K562 (cell line): Measurements from ENCODE around the gene B3GALT6. TPM values are rescaled to one million over a fixed set of nuclear protein-coding genes. Genes with fewer than 3 reads are reported as not detected.

Experiments used
- BCOR ChIP-seq: fragments of 450-650 bp; IDR thresholded peaks from 2 replicates; pipeline ENCODE4 v1.6.1; 2016
- C11orf30 ChIP-seq: fragments of 450-650 bp; IDR thresholded peaks from 2 replicates; pipeline ENCODE4 v1.6.1; 2016; ENCODE audit warnings: low read depth, mild to moderate bottlenecking
- CAMTA2 ChIP-seq: fragments of 250-450 bp; sonication (Bioruptor Pico); conservative IDR thresholded peaks from 2 replicates; pipeline ENCODE4 v1.5.1; 2022
- E2F1 ChIP-seq: sonication (generic); formaldehyde crosslinking; IDR thresholded peaks from 2 replicates; pipeline ENCODE4 v1.8.1; 2023; ENCODE audit warnings: mild to moderate bottlenecking, missing genetic modification reagents, moderate library complexity
- ERF ChIP-seq: fragments of 450-650 bp; formaldehyde crosslinking; IDR thresholded peaks from 2 replicates; pipeline ENCODE4 v1.4.0; 2020; ENCODE audit warnings: mild to moderate bottlenecking, mixed read lengths
- EZH2 ChIP-seq: IDR thresholded peaks from 2 replicates; pipeline ENCODE4 v1.6.1; 2012; ENCODE audit warnings: low read depth, mild to moderate bottlenecking, inconsistent platforms, low read length, borderline replicate concordance
- GATAD2A ChIP-seq: fragments of 450-650 bp; IDR thresholded peaks from 2 replicates; pipeline ENCODE4 v1.6.1; 2017
- HCFC1 ChIP-seq: IDR thresholded peaks from 2 replicates; pipeline ENCODE4 v1.6.1; 2012; ENCODE audit warnings: low read depth, low read length, improper control_type of control experiment
- HMG20A ChIP-seq: fragments of 450-650 bp; formaldehyde crosslinking; conservative IDR thresholded peaks from 2 replicates; pipeline ENCODE4 v1.4.0; 2020; ENCODE audit warnings: mild to moderate bottlenecking, mixed read lengths
- ILK ChIP-seq: fragments of 450-650 bp; IDR thresholded peaks from 2 replicates; pipeline ENCODE4 v1.6.1; 2016; ENCODE audit warnings: missing genetic modification characterization, low read depth, mild to moderate bottlenecking, missing compliant biosample characterization, moderate library complexity, borderline replicate concordance
- KLF13 ChIP-seq: fragments of 450-650 bp; IDR thresholded peaks from 2 replicates; pipeline ENCODE4 v1.6.1; 2016; ENCODE audit warnings: missing genetic modification characterization, low read depth, mild to moderate bottlenecking, missing compliant biosample characterization, moderate library complexity, borderline replicate concordance
- NR2F6 ChIP-seq: fragments of 450-650 bp; formaldehyde crosslinking; IDR thresholded peaks from 2 replicates; pipeline ENCODE4 v1.4.0; 2020; ENCODE audit warnings: mild to moderate bottlenecking
- PRMT5 ChIP-seq: sonication (generic); formaldehyde crosslinking; IDR thresholded peaks from 2 replicates; pipeline ENCODE4 v1.5.0; 2020; ENCODE audit warnings: missing genetic modification reagents
- PYGO2 ChIP-seq: fragments of 450-650 bp; IDR thresholded peaks from 2 replicates; pipeline ENCODE4 v1.6.1; 2016; ENCODE audit warnings: mild to moderate bottlenecking, missing genetic modification characterization, moderate library complexity, missing compliant biosample characterization
- RBM17 ChIP-seq: fragments of 200-400 bp; formaldehyde crosslinking; IDR thresholded peaks from 2 replicates; pipeline ENCODE4 v1.6.1; 2017; ENCODE audit warnings: low read depth, mild to moderate bottlenecking, low read length, borderline replicate concordance
- ZFP30 ChIP-seq: fragments of 250-450 bp; sonication (Bioruptor Pico); IDR thresholded peaks from 2 replicates; pipeline ENCODE4 v1.8.0; 2022; ENCODE audit warnings: moderate library complexity, mild to moderate bottlenecking, inconsistent platforms, borderline replicate concordance
- ZNF121 ChIP-seq: sonication (generic); formaldehyde crosslinking; conservative IDR thresholded peaks from 2 replicates; pipeline ENCODE4 v1.8.0; 2022; ENCODE audit warnings: missing genetic modification reagents
- ZNF274 ChIP-seq: IDR thresholded peaks from 2 replicates; pipeline ENCODE4 v1.6.1; 2011; ENCODE audit warnings: low read depth, mild to moderate bottlenecking, low read length, moderate library complexity, borderline replicate concordance
- ZNF277 ChIP-seq: fragments of 250-450 bp; sonication (Bioruptor Pico); IDR thresholded peaks from 2 replicates; pipeline ENCODE4 v1.8.0; 2022; ENCODE audit warnings: inconsistent platforms, mild to moderate bottlenecking, moderate library complexity, borderline replicate concordance
- polyA plus RNA-seq, 8 experiments: library from polyadenylated mRNA; depleted of rRNA in 4 of 8; stranded (reverse) in 5 of 8; unstranded in 3 of 8; fragments of >200 nt; fragmentation: Nextera tagmentation in 2 of 8; fragmentation: Illumina TruSeq in 1 of 8; extraction: Ambion mirVana in 2 of 8; extraction: Trizol in 1 of 8; gene quantifications; 2 replicates each; pipeline versions ENCODE4 v1.2.1 to v1.2.3, GENCODE V29; 2011 to 2014; ENCODE audit warnings: inconsistent platforms in 1 of 8, missing spikeins in 1 of 8
- total RNA-seq, 7 experiments: library from RNA; depleted of rRNA in 6 of 7; stranded (reverse); fragments of >200 nt in 6 of 7; fragmentation: Illumina TruSeq in 2 of 7; extraction: Trizol in 2 of 7; gene quantifications; 2 replicates each; pipeline versions ENCODE4 v1.2.1 to v1.2.3, GENCODE V29; 2011 to 2021; ENCODE audit warnings: low replicate concordance in 1 of 7
- TF ChIP-seq, protein P1 (sequence below): fragments of 250-450 bp; sonication (Bioruptor Pico); IDR thresholded peaks from 2 replicates; pipeline ENCODE4 v1.4.0; 2020; ENCODE audit warnings: mild to moderate bottlenecking, moderate library complexity
- TF ChIP-seq, protein P2 (sequence below), 3 experiments: IDR thresholded peaks in 2 of 3; conservative IDR thresholded peaks in 1 of 3; 2 replicates each; pipeline ENCODE4 v1.5.1; 2011 to 2012; ENCODE audit warnings: low read length in 3 of 3, mild to moderate bottlenecking in 3 of 3, control low read depth in 2 of 3, improper control_type of control experiment in 1 of 3, inconsistent platforms in 1 of 3, low read depth in 1 of 3, mixed read lengths in 1 of 3, moderate library complexity in 1 of 3; ENCODE audit not compliant: insufficient read depth in 2 of 3
- TF ChIP-seq, protein P3 (sequence below): sonication (generic); formaldehyde crosslinking; IDR thresholded peaks from 2 replicates; pipeline ENCODE4 v1.8.1; 2023; ENCODE audit warnings: mild to moderate bottlenecking, missing genetic modification reagents

B3GALT6 gene
- total and polyA plus RNA-seq, 9 of the 15 experiments (the other 6 are each of a cell fraction or from before 2014, with no cell fraction given), result 0.68 to 29.8 (median 9.9) TPM

DNA sequence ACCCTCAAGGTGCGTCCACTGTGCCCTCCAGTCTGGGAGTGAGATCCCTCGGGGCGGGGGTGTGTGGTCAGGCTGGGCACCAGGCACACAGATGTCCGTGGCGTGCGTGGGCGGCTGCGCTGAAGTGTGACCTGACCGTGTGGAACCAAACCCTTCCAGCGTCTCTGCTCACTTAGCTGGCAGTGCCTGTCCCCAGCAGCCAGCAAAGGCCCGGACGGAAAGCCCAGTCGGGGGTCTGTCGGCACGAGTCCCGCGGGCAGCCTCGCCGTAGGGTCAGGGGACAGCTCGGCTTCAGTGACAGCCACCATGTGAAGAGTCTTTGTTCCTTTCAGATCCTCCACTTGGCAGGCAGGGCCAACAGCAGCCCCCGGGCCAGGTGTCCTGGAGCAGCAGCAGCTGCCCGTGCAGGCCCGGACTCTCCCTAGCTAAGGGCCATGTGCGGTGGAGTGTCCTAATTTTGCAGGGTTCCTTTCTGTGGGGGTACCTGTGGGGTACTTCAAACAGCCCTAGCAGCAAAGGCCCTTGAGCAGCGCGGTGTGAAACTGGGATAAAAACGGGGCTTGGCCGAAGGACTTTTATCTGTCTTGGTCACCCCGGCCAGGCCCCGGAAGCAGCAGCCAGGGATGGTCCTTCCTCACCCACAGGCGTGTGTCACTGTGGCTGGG, 46.8 kb upstream of the B3GALT6 start (continued):
- TF ChIP-seq ZNF121 (CRISPR knock-in tag) (no peak), NR2F6 (CRISPR knock-in tag) (no peak), ILK (tag) (no peak), ZNF274 (no peak), PRMT5 (CRISPR knock-in tag) (no peak), ZFP30 (CRISPR knock-in tag) (no peak), BCOR (no peak), RBM17 (no peak), EZH2 (no peak), PYGO2 (tag) (no peak), GATAD2A (no peak), CAMTA2 (CRISPR knock-in tag) (no peak), E2F1 (CRISPR knock-in tag) (no peak), HMG20A (CRISPR knock-in tag) (no peak), KLF13 (no peak), C11orf30 (no peak), HCFC1 (no peak), ZNF277 (CRISPR knock-in tag) (no peak), ERF (CRISPR knock-in tag) (no peak)
- TF ChIP-seq, protein P1, sequence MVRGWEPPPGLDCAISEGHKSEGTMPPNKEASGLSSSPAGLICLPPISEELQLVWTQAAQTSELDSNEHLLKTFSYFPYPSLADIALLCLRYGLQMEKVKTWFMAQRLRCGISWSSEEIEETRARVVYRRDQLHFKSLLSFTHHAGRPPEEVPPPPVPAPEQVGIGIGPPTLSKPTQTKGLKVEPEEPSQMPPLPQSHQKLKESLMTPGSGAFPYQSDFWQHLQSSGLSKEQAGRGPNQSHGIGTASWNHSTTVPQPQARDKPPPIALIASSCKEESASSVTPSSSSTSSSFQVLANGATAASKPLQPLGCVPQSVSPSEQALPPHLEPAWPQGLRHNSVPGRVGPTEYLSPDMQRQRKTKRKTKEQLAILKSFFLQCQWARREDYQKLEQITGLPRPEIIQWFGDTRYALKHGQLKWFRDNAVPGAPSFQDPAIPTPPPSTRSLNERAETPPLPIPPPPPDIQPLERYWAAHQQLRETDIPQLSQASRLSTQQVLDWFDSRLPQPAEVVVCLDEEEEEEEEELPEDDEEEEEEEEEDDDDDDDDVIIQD, result no peak
- TF ChIP-seq, protein P2, sequence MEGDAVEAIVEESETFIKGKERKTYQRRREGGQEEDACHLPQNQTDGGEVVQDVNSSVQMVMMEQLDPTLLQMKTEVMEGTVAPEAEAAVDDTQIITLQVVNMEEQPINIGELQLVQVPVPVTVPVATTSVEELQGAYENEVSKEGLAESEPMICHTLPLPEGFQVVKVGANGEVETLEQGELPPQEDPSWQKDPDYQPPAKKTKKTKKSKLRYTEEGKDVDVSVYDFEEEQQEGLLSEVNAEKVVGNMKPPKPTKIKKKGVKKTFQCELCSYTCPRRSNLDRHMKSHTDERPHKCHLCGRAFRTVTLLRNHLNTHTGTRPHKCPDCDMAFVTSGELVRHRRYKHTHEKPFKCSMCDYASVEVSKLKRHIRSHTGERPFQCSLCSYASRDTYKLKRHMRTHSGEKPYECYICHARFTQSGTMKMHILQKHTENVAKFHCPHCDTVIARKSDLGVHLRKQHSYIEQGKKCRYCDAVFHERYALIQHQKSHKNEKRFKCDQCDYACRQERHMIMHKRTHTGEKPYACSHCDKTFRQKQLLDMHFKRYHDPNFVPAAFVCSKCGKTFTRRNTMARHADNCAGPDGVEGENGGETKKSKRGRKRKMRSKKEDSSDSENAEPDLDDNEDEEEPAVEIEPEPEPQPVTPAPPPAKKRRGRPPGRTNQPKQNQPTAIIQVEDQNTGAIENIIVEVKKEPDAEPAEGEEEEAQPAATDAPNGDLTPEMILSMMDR (IDR thresholded peaks at IDR 0.05 in 2 of 3, conservative IDR thresholded peaks at IDR 0.05 in 1 of 3; ENCODE audit: insufficient read depth in 2 of 3, low read depth in 1 of 3, low read length in 3 of 3), result no peak
- TF ChIP-seq, protein P3, sequence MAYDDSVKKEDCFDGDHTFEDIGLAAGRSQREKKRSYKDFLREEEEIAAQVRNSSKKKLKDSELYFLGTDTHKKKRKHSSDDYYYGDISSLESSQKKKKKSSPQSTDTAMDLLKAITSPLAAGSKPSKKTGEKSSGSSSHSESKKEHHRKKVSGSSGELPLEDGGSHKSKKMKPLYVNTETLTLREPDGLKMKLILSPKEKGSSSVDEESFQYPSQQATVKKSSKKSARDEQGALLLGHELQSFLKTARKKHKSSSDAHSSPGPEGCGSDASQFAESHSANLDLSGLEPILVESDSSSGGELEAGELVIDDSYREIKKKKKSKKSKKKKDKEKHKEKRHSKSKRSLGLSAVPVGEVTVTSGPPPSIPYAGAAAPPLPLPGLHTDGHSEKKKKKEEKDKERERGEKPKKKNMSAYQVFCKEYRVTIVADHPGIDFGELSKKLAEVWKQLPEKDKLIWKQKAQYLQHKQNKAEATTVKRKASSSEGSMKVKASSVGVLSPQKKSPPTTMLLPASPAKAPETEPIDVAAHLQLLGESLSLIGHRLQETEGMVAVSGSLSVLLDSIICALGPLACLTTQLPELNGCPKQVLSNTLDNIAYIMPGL (CRISPR knock-in tag), result no peak
